ENCODE results near the gene NTRK2.

NTRK2 gene

GRCh38 chr9:84708400-84708799, 38.9 kb downstream of the NTRK2 start:
- POLR2A ChIA-PET = no interaction called here
- Histone ChIP-seq H3K27ac (ENCODE audit: extremely low read depth, low read depth, low read length) (no peak overlapping the region), H3K36me3 (ENCODE audit: control insufficient read depth in 2 of 2, insufficient read depth in 1 of 2, low read length in 2 of 2) (no peaks in the 10 kb centered on the region), H3K4me1 (ENCODE audit: control insufficient read depth, insufficient read depth, low read length) (no peaks in the 10 kb centered on the region), H3K9me3 (ENCODE audit: control insufficient read depth, insufficient read depth, low read depth, low read length) (no peaks in the 10 kb centered on the region), H3K4me3 (ENCODE audit: low read depth, low read length) (no peak overlapping the region)
- TF ChIP-seq ZNF146 (tag by site-specific recombination; IDR thresholded peaks at IDR 0.05) (no peak), KLF8 (tag by site-specific recombination; IDR thresholded peaks at IDR 0.05) (no peak), ZNF423 (tag by site-specific recombination; IDR thresholded peaks at IDR 0.05) (no peak), ZNF138 (tag by site-specific recombination; IDR thresholded peaks at IDR 0.05; ENCODE audit: borderline replicate concordance) (no peak)
- CTCF ChIA-PET = interaction anchor here (0.7 to 1.2 kb wide), 2 partner anchors 11 to 897 kb away, joined by 4 to 6 read pairs; no protein-coding TSS in a partner anchor

GRCh38 chr9:84709056-84709455, 39.5 kb downstream of the NTRK2 start:
- no peak overlapping the region for H3K4me3 ChIP-seq (ENCODE audit: low read depth, low read length)
- H3K27ac ChIP-seq (ENCODE audit: extremely low read depth, low read depth, low read length) = no peak overlapping the region
- H3K36me3 ChIP-seq (ENCODE audit: control insufficient read depth in 2 of 2, insufficient read depth in 1 of 2, low read length in 2 of 2) = no peaks in the 10 kb centered on the region
- ChIA-PET POLR2A (no interaction called here), CTCF (interaction anchor here (0.6 to 1.9 kb wide), 3 partner anchors 12 to 436 kb away, joined by 3 to 14 read pairs (median 3); no protein-coding TSS in a partner anchor)
- no peaks in the 10 kb centered on the region for H3K9me3 ChIP-seq (ENCODE audit: control insufficient read depth, insufficient read depth, low read depth, low read length)
- no peak for TF ChIP-seq ZNF623 (tag by site-specific recombination; IDR thresholded peaks at IDR 0.05)
- TF ChIP-seq ZNF133 (tag by site-specific recombination; IDR thresholded peaks at IDR 0.05) = no peak
- TF ChIP-seq CTCF (tag by site-specific recombination; IDR thresholded peaks at IDR 0.05) = no peak
- no peak for TF ChIP-seq ZNF157 (tag by site-specific recombination; IDR thresholded peaks at IDR 0.05)
- TF ChIP-seq BCL6B (tag by site-specific recombination; IDR thresholded peaks at IDR 0.05) = no peak
- no peak for TF ChIP-seq EGR2 (tag by site-specific recombination; IDR thresholded peaks at IDR 0.05; ENCODE audit: low read depth)
- TF ChIP-seq SCRT2 (tag by site-specific recombination; IDR thresholded peaks at IDR 0.05) = no peak
- TF ChIP-seq ZNF544 (tag by site-specific recombination; IDR thresholded peaks at IDR 0.05) = no peak
- no peak for TF ChIP-seq ZNF473 (tag by site-specific recombination; IDR thresholded peaks at IDR 0.05)
- TF ChIP-seq ZNF488 (tag by site-specific recombination; IDR thresholded peaks at IDR 0.05) = no peak
- no peak for TF ChIP-seq ZNF561 (tag by site-specific recombination; IDR thresholded peaks at IDR 0.05; ENCODE audit: borderline replicate concordance)
- no peak for TF ChIP-seq FEZF1 (tag by site-specific recombination; IDR thresholded peaks at IDR 0.05)
- TF ChIP-seq PRDM6 (tag by site-specific recombination; IDR thresholded peaks at IDR 0.05) = no peak
- no peak for TF ChIP-seq ZNF518A (tag by site-specific recombination; conservative IDR thresholded peaks at IDR 0.05; ENCODE audit: low read depth)
- no peaks in the 10 kb centered on the region for H3K4me1 ChIP-seq (ENCODE audit: control insufficient read depth, insufficient read depth, low read length)

All from HEK293 (cell line).